HG02885 (cell line): ENCODE data around the gene KRTAP10-8.
"Not testable (repeated sequence)": the region's sequence is repeated elsewhere in the genome, so short reads cannot be mapped to it uniquely, and the experiment has no call there.

Experiments
- ATAC-seq: cut with Tn5 transposase; IDR thresholded peaks from one replicate; pipeline ENCODE4 v1.9.1; 2021; ENCODE audit warnings: mild to moderate bottlenecking; ENCODE audit not compliant: unreplicated experiment, poor library complexity

Gene KRTAP10-8

DNA sequence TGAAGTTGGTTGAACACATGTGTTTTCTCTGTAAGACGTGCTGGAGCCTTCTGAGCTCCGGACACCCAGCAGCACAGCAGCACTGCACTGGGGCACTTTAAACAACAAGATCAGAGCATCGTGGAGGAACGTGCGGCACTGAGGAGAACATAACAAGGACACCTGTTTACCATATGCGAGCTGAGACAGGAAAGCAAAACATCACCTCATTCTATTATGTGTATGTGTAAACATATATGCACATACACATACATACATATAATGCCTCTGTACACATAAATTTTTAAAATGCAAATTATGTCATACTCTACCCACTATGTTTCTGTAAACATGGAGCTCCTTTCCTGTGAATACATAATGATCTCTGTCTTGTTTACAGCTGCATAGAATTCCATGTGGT, 16.4 kb upstream of the KRTAP10-8 start:
- ATAC-seq = no peak

DNA sequence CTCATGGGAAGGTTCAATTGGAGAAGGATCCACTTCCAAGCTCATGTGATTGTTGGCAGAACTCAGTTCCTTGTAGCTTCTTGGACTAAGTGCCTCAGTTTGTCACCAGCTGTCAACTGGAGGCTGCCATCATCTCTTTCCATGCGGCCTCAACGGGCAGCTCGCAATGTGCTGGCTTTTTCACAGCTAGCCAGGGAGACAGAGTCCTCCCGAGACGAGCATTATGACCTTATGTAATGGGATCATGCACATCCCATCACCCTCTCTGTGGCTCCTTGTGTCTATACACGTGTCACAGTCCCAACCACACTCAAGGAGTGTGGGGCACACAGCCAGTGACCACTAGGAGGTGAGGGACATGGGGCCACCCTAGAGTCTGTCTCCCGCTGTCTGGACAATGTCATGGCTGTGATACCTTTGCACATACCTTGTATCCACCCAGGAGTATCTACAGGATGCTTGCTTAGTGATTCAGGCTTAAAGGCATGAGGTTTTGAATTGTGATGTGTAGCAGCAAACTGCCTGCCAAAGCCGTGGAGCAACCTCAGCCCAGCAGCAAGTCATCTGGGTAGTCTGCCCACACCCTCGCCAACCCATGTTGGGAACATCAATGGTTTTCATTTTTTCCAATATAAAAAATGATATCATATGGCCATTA, 15.7 kb upstream of the KRTAP10-8 start:
- no peak for ATAC-seq

DNA sequence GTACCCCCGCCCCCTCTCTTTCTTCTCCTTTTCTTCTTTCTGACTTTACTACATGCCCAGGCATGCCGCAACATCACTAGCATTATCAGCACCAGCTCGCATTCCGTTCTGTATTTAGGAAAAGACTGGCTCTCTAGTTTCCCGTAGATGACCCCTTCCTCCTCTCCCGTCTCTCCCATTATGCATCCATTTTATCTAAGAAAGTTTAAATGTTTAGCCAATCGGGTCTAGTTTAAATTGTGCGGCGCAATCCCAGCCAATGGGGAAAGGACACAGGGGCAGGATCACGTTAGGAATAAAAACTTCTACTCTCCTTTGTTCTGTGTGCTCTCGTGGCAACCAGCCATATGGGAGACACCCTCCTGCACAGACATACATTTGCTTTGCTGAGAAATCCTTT, 13.8 kb upstream of the KRTAP10-8 start:
- no peak for ATAC-seq

GRCh38 chr21:44599264-44600029, 12.4 kb upstream of the KRTAP10-8 start:
- ATAC-seq = no peak

- not testable (repeated sequence) for ATAC-seq
Observed at GRCh38 chr21:44600118-44600978, 11.5 kb upstream of the KRTAP10-8 start, which contains the start of gene KRTAP10-7. TSS of gene KRTAP10-7 (plus strand) at chr21:44600597. CDS start at chr21:44600622, 25 bp downstream.

- not testable (repeated sequence) for ATAC-seq
Observed at GRCh38 chr21:44601091-44601490, 10.8 kb upstream of the KRTAP10-8 start.

GRCh38 chr21:44601596-44602462, 10.1 kb upstream of the KRTAP10-8 start:
- ATAC-seq = no peak

GRCh38 chr21:44602463-44602850, 9.4 kb upstream of the KRTAP10-8 start:
- no peak for ATAC-seq

GRCh38 chr21:44603109-44603875, 8.6 kb upstream of the KRTAP10-8 start:
- no peak for ATAC-seq

GRCh38 chr21:44603911-44604310, 8.0 kb upstream of the KRTAP10-8 start:
- no peak for ATAC-seq

GRCh38 chr21:44606495-44606894, 5.4 kb upstream of the KRTAP10-8 start:
- no peak for ATAC-seq

DNA sequence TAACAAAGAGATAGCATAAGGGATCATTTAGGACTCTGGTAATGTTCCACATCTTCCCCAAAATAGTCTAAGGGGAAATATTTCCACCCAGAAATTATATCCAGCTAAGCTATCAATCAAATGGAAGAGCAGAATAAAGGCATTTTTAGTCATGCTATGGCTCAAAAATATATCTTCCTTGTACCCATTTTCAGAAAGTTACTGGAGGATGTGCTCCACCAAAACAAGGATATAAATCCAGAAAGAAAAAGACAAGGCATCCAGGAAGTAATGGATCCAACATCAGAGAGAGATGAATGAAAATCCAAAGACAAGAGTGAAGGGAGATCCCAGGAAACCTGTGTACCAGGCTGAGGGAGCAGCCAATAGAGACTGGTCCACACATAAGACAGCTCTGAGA, 2.7 kb upstream of the KRTAP10-8 start:
- ATAC-seq = no peak

DNA sequence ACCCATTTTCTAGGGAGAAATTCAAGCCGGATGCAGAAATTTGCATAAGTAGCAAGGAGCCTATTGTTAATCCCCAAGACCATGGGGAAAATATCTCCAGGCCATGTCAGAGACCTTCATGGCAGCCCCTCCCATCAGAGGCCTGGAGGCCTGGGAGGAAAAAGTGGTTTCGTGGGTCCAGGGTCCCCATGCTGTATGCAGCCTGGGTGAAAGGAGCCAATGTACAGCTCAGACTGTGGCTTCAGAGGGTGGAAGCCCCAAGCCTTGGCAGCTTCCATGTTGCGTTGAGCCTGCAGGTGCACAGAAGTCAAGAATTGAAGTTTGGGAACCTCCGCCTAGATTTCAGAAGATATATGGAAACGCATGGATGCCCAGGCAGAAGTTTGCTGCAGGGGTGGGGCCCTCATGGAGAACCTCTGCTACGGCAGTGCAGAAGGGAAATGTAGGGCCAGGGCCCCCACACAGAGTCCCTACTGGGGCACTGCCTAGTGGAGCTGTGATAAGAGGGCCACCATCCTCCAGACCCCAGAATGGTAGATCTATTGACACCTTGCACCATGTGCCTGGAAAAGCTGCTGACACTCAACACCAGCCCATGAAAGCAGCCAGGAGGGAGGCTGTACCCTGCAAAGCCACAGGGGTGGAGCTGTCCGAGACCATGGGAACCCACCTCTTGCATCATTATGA, 1.6 kb upstream of the KRTAP10-8 start:
- not testable (repeated sequence) for ATAC-seq

DNA sequence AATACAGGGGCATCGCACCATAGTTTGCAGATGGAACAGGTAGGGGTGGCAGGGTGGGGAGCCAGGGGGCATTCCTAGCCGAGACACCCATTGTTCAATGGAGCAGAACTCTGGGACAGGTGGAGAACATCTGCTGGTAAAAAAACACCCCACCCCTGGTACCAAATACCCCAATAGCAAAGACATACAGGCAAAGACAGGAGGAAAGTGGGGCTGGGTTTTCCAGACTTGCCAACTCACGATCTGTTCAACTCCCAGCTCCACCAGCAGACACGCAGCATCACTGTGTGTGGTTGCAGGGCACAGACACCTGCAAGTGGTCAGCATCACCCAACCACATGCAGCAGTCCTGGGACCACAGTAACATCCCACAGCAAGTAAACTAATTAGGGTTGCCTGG, 328 bp upstream of the KRTAP10-8 start:
- no peak for ATAC-seq

DNA sequence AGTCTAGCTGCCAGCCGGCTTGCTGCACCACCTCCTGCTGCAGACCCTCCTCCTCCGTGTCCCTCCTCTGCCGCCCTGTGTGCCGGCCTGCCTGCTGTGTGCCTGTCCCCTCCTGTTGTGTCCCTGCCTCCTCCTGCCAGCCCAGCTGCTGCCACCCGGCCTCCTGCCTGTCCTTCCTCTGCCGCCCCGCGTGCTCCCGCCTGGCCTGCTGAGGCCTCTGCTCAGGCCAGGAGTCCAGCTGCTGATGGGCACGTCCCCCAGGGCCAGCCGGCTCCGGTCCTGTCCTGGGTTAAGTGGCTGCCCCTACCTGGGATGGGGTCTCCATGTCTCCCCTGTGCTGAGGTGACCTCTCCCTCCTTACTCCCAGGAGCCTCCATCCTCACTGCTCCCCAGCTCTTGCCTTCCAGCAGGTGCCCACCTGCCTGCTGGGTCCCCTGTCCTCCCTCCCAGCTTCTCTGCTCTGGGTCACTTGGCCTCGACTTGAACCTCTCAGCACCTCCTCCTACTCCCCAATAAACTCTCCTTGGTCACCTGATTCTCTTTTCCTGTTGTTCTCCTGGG, 870 bp downstream of the KRTAP10-8 start:
- ATAC-seq = no peak

DNA sequence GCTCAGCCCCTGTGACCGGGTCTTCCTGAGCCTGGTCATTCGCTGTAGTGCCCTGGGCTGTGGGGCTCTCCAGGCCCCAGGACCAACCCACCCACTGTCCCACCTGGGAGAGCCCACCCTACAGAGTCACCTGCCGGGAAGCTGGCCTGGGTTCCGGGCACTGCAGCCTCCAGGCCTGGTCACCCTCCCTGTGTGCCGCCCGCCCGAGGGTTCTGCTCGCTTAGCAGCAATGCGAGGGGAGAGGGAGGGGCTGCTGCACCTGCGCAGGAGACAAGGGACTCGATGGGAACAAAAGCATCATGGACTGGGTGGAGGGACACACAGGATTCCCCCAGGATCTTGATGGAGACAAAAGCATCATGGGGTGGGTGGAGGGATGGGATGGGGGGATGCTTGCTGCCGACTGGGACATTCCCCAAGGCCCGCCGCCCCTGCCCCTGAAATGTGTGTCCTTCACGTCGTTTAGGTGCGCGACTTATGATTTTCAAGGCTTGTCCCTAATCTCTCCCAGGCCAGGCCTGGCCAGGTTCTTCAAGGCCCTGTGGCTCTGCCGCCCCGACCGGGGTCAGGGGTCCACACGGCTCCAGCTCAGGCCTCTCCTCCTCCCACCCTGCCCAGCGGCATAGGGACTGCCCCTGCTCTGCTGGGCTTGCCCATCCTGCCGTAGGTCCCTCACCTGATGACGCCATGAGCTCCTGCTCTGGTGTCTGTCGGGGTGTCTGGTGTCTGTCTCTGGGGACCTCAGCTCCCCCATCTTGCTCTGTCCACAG, 1.7 kb downstream of the KRTAP10-8 start:
- no peak for ATAC-seq

DNA sequence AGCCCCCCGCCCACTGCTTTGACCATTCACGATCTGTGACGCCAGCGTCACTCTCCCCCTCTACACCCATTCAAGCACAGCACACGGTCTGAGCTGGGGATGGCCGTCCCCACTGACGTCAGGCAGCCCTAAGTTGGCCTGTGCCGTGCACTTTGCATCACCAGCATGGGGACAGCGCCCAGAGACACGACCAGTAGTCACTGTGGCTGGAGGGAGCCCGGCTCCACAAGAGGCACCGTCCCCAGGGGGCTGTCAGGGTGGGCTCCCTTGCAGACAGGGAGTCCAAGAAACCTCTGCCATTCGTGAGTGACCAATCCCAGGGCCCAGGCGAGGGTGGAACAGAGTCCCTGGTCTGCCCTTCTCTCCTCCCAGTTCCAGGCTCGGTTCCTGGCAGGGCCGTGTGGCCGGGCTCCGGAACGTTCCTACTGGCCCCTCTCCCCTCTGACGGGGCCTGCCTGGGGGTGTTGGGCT, 2.3 kb downstream of the KRTAP10-8 start:
- no peak for ATAC-seq
